Measurements from ENCODE around the gene UBASH3A.

The UBASH3A gene

GRCh38 chr21:42495027-42495426 is 91.3 kb downstream of the UBASH3A start:
- no peak for DNase-seq

GRCh38 chr21:42495765-42496119 is 92.0 kb downstream of the UBASH3A start:
- no peak for DNase-seq

GRCh38 chr21:42496120-42496838 is 92.6 kb downstream of the UBASH3A start, which contains the start of gene RSPH1:
RSPH1 (minus strand) TSS chr21:42496224; CDS start chr21:42496186, 38 bp downstream.
- DNase-seq, result peak; percentile 96

- DNase-seq, result no peak
These were observed 93.1 kb downstream of the UBASH3A start for GRCh38 chr21:42496839-42497202.

Data from NCI-H1417 treated with DMSO at 0.1 percent for 48 hours (cell line).